Hepatocyte (in vitro differentiated cells): Measurements from ENCODE around the gene UVSSA.

Source experiments
- CTCF ChIP-seq: fragments of 200-600 bp; sonication (generic); IDR thresholded peaks from 2 replicates; pipeline ENCODE4 v1.5.1; 2016; ENCODE audit warnings: antibody characterized with exemption, mild to moderate bottlenecking; ENCODE audit not compliant: poor library complexity
- EZH2 ChIP-seq: fragments of 200-600 bp; sonication (generic); IDR thresholded peaks from 2 replicates; pipeline ENCODE4 v1.6.1; 2016; ENCODE audit warnings: antibody characterized with exemption, mild to moderate bottlenecking, borderline replicate concordance
- EZH2phosphoT487 ChIP-seq: fragments of 200-600 bp; sonication (generic); IDR thresholded peaks from one replicate; pipeline ENCODE4 v1.6.1; 2018; ENCODE audit warnings: antibody characterized with exemption, mild to moderate bottlenecking, low read depth, moderate library complexity; ENCODE audit not compliant: unreplicated experiment, severe bottlenecking

DNA sequence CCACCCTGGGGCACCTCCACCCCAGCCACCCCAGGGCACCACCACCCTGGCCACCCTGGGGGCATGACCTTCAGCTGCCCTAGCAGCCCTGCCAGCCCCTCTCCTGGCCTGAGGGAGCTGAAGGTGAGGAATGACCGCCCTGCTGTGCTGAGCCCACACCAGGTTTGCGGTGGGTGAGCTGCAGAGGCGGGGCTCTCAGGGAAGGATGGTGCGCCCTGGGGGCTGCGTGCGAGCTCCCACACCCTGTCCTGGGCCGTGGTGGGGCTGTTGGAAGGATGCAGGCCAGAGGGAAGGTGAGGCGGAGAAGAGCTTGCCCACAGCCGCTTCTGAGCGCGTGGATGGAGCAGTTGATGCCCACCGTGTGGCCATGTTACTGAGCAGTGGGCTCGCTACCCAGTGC, 17.7 kb downstream of the UVSSA start:
- TF ChIP-seq CTCF (no peak), EZH2phosphoT487 (no peak), EZH2 (no peak)
